ENCODE measurements around the gene LLGL2.
"Not testable (repeated sequence)": the region's sequence is repeated elsewhere in the genome, so short reads cannot be mapped to it uniquely, and the experiment has no call there.

Gene LLGL2

DNA sequence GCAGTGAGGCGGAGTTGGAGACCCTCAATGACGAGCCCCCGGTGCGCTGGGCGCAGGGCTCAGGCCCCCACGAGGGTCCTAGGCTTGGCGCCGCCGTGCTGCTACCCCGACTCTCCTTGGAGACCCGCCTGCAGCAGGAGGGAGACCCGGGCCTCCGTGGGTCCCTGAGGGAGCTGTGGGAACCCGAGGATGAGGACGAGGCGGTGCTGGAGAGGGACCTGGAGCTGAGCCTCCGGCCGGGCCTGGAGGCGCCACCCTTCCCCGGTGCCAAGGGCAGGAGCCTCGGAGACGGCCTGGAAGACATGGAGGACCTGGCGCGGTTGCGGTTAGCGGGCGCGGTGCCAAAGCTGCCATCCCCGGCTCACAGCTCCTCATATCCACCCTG is 64.4 kb downstream of the LLGL2 start:
- no peak for DNase-seq (ENCODE audit: low read depth in 1 of 2, low spot score in 1 of 2)

DNA sequence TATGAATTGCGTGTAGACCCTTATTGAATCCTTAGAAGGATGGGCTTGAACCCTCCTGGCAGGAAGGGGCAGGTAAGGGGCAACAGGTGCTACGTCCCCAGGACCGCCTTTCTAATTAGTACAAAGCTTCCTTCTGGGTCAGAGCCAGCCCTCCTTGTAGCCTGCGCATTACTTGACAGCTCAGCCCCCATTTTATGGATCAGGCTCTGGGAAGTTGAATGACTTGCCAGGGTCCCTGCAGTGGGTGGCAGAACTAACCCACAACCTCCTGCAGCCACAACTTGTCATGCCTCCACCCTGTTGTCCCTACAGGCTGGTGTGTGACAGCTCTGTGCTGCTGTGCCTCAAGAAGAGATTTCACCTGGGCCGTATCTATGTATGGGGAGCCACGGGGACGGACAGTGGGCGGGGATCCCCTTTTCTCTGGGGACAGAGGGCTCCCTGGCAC is 64.8 kb downstream of the LLGL2 start:
- DNase-seq (ENCODE audit: low read depth in 1 of 2, low spot score in 1 of 2) = no peak

DNA sequence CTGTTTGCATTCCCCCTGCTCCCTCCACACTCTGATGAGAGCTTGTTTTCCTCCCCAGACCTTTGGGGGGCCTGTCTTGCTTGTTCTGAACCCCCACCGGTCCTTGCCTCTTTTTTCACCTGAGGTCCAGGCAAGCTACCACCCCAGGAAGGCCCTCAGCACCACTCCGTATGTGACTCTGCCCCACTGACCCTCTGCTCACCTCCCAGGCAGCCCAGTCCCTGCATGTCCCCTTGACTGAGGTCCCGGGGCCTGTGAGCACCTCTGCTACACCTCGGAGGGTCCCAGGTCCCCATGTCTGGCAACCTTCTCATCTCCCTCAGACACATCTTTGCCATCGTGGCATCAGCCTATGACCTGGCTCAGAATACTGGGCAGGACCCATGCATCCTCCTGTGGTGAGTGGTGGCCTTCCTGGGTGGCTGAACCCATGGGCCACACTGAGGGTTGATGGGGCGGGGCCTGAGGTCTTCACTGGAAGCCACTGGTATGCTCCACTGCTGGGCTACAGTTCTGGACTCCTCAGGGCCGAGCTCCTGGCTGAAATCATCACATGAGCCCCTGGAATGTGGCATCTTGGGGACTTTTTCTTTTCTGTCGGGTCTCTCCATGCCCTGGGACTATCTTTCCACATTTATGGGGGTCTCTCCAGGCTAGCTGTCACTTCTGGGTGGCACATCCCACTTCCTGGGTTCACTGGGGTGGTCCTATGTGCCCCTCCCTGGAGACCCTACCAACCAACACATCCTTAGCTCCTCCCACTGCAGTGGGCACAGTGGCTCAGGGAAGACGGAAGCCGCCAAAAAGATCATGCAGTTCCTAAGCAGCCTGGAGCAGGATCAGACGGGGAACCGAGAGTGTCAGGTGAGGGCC is 65.6 kb downstream of the LLGL2 start:
- DNase-seq (ENCODE audit: low read depth in 1 of 2, low spot score in 1 of 2) = no peak

DNA sequence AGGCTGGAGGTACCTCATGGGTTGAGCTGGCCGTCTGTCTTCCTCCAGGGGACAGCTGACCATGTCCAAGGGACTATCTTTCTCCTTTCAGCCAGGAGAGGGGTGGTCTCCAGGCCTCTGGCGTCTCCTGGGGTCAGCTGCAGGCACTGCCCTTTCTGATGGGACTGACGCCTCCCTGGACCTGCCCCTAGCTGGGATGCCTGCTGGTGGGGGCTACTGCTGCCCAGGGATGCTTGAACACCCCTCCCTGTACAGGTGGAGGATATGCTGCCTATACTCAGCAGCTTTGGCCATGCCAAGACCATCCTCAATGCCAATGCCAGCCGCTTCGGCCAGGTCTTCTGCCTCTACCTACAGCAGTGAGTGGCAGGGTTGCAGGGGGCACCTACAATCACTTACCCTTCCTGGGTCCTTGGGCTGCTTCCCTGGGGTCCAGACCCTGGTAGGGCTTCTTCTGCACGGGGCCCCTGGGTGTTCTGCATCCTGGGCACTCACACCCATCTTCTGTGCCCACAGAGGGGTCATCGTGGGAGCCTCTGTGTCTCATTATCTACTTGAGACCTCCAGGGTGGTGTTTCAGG is 66.3 kb downstream of the LLGL2 start:
- DNase-seq (ENCODE audit: low read depth in 1 of 2, low spot score in 1 of 2) = no peak

DNA sequence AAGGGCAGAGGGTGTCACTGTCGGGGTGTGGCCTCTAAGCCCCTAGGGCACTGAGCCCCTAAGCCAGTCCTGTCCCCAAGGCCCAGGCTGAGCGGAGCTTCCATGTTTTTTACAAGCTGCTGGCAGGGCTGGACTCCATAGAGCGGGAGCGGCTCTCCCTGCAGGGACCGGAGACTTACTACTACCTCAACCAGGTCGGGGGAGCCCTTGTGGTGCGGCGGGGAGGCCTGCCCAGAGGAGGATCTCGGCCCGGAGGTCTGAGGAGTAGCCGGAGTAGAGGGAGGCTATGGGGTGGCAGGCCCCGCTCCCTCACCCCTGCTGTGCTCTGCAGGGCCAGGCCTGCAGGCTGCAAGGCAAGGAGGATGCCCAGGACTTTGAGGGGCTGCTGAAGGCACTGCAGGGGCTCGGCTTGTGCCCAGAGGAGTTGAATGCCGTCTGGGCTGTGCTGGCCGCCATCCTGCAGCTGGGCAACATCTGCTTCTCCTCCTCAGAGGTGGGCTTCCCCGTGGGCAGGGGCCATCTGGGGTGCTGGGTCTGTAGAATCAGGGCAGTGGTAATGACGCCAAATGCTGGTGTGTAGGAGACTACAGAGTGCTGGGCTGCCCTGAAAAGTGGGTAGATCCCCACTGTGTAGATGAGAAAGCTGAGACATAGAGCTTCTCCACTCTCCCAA is 67.0 kb downstream of the LLGL2 start:
- no peak for DNase-seq (ENCODE audit: low read depth in 1 of 2, low spot score in 1 of 2)

DNA sequence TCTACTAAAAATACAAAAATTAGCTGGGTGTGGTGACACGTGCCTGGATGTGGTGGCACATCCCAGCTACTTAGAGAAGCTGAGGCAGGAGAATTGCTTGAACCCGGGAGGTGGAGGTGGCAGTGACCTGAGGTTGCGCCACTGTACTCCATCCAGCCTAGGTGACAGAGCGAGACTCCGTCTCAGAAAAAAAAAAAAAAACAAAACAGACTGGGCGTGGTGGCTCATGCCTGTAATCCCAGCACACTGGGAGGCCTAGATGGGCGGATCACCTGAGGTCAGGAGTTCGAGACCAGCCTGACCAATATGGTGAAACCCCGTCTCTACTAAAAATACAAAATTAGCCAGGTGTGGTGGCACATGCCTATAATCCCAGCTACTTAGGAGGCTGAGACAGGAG is 67.9 kb downstream of the LLGL2 start:
- DNase-seq (ENCODE audit: low read depth in 1 of 2, low spot score in 1 of 2) = not testable (repeated sequence)

DNA sequence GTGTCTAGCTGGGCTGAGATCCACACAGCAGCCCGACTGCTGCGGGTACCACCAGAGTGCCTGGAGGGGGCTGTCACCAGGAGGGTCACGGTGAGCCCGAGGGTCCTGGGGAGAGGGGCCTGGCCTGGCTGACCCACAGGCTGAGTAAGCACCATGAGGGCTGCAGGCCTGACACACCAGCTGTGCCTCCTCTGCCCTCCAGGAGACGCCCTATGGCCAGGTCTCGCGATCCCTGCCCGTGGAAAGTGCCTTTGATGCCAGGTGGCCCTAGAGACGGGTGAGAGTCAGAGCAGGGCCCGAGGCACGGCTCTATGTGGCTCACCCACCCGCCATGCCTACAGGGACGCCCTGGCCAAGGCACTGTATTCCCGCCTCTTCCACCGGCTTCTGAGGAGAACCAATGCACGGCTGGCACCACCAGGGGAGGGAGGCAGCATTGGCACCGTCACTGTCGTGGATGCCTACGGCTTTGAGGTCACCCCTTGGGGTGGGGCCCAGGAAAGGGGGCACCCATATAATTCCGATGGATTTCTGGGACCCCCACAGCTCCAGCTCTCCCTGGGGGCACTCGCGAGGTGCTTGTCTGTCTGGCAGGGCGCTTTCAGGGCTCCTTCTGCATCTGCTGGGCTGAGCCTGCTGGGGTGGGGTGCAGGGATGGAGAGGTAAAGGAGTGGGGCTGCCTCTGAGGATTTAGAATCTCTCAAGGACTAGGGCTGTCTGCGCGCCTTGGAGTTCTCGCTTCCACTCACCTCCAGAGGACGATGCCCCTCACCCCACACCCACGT is 69.2 kb downstream of the LLGL2 start:
- no peak for DNase-seq (ENCODE audit: low read depth in 1 of 2, low spot score in 1 of 2)

DNA sequence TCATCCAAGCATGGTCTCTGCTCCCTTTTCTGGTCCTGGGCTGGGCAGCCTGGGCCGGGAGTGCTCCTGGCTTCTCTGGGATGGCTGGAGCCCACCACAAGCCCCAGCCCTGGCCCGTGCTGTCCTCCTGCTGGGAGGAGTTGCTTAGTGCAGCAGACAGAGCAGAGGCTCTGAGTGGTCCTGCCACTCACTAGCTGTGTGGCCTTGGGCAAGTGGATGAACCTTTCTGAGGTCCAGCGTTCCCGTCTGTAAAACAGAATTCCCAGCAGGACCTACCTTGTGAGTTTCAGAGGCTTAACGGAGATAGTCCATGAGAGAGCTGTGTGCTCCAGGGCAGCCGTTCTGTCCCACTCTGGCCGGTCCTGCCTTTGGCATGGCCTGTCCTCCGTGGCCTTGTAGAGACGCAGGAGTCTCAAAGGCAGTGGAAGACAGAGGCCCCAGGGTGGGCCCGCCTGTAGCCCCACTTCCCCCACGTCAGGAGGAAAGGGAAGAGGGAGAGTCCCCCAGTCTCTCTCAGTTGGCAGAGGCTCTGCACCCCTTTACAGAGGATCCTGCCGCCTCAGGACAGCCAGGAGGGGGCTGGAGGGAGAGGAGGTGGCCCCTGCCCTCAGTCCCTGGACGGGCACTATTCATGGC is 69.9 kb downstream of the LLGL2 start:
- DNase-seq (ENCODE audit: low read depth in 1 of 2, low spot score in 1 of 2) = no peak

DNA sequence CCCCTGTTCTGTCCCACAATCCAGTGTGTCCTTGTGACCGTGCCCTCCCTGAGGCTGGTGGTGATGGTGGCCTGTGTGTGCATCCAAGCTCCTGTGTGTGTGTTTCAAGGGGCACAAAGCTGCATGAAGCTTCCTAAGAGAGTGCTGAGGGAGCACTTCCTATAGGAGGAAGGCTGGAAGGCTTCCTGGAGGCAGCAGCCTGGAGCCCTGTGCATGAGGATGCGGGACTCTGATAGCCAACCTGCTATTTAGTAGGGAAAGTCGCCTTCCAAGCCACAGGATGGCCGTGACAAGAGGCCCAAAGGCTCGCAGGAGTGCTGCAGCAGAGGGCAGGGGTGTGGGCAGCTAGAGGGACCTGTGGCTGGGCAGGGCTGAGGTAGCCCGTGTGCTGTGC is 70.4 kb downstream of the LLGL2 start:
- DNase-seq (ENCODE audit: low read depth in 1 of 2, low spot score in 1 of 2) = no peak

DNA sequence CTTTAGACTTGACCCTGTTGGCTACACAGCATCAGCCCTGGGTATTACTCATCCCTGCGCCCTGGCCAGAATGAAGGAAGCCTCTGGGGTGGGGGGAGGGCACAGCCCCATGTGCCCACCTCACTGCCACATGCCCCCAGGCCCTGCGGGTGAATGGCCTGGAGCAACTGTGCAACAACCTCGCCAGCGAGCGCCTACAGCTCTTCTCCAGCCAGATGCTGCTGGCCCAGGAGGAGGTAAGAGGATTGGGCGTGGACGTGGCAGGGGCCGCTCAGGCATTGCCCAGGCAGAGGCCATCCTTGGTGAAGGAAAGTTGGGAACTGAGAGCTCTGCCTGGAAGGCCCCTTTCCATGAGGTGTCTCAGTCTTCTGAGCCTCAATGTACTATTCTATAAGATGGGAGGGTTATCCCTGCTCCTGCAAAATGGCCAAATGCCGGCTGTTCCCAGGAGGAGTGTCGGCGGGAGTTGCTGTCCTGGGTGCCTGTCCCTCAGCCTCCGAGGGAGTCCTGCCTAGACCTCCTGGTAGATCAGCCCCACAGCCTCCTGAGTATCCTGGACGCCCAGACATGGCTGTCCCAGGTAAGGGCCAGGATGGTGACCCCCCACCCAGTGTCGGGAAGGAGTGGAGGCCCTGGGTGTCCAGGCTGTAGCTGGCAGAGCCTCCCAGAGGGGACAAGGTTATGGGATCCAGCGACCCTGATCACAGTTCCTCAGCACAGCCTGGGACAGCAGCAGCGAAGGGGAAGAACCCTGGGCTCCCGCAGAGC is 71.0 kb downstream of the LLGL2 start:
- DNase-seq (ENCODE audit: low read depth in 1 of 2, low spot score in 1 of 2) = no peak

DNA sequence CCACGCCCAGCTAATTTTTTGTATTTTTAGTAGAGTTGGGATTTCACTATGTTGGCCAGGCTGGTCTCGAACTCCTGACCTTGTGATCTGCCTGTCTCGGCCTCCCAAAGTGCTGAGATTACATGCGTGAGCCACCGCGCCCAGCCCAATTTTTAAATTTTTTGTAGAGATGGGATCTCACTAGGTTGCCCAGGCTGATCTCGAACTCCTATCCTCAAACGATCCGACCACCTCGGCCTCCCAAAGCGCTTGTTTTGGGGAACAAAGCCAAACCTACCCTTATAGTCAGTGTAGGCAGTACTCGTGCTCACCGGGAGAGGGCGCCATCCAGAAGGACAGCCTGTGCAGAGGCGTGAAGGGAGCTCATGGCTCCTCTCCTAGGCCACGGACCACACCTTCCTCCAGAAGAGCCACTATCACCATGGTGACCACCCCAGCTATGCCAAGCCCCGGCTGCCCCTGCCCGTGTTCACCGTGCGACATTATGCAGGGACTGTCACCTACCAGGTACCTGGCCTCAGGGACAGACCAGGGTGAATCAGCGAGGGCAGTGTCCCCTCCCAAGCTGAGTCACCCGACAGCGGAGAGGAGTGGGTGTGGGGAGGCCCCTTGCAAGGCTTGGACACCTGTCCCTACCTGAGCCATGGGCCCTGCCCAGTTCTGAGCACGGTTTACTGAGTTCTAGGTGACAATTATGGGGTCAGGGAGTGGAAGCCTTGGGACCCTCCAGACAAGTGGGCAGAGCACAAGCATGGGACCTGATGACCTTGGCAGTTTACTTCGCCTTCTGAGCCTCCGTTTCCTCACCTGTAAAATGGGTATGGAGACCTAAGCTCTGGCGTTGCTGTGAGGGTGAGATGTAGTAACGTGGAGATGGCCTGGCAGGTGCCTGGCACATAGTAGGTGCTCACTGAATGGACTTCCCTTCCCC is 75.8 kb downstream of the LLGL2 start:
- DNase-seq (ENCODE audit: low read depth in 1 of 2, low spot score in 1 of 2) = peak; percentile 29 to 40

DNA sequence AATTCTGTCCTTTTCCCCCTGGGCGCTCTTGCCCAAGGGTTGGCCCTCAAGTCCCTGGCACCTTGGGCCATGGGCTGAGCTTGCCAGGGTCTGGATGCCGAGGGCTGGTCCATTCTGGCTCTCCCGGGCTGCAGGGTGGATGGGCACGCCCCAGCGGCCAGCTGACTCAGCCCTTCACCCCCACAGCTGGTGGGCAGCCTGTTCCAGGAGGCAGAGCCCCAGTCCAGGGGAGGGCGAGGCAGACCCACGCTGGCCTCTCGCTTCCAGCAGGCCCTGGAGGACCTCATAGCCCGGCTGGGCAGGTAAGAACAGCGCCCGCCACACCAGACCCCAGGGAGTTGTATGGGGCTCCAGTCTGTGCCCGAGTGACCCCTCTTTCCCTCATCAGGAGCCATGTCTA is 77.1 kb downstream of the LLGL2 start:
- DNase-seq (ENCODE audit: low read depth in 1 of 2, low spot score in 1 of 2) = no peak

DNA sequence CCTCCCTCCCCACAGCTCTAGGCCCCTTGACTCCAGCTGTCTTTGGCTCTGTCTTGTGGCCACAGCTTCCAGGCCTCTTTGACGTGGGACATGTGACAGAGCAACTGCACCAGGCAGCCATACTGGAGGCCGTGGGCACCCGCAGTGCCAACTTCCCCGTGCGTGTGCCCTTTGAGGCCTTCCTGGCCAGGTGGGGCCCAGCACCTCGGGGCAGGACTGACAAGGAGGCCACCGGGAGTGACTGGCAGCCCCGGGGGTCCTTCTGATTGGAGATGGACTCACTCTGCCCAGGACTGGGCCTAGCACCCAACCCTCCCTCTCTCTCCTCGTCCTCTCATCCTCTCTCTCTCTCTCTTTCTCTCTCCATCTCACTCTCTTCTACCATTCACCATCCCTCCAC is 77.6 kb downstream of the LLGL2 start:
- DNase-seq (ENCODE audit: low read depth in 1 of 2, low spot score in 1 of 2) = no peak

DNA sequence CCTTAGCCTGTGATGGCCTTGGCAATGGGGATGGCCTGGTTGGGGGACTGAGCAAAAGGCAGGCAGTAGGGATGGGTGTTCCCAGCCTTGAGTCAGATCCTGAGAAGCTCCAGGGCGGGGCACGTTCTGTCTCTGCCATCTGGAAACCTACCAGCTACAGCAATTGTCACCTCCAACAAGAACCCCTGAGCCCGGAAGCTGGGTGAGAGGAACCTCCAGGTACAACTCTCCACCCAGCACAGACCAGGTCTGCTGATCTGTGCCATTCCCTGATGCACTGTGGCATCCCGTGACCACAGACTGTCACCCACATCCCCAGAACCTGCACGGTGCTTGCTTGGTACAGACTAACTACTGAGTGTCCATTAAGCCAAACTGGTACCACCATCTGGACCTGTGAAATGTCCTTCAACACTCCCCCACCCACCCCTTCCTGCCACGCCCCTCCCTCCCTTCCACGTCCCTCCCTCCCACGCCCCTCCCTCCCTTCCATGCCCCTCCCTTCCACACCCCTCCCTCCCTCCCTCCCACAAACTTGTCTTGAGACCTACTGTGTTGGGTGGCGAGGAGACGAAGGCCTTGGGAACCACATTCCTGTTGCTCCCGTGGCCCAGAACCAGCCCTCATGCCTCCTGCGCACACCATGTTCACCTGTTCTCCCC is 78.7 kb downstream of the LLGL2 start:
- DNase-seq (ENCODE audit: low read depth in 1 of 2, low spot score in 1 of 2) = no peak

DNA sequence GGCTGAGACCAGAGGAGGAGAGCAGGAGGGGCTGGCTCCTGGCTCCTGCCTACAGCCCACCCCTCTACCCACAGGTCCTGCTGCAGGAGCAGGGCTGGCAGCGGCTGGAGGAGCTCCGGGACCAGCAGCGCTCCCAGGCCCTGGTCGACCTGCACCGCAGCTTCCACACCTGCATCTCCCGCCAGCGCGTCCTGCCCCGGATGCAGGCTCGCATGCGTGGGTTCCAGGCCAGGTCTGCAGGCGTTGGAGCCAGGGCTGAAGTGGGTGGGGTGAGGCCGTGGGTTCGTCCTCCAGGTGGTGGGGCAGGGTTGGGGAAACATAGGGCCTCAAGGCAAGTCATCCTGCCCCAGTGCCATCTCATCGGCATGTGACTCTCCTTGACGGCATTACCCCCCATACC is 80.3 kb downstream of the LLGL2 start:
- no peak for DNase-seq (ENCODE audit: low read depth in 1 of 2, low spot score in 1 of 2)

DNA sequence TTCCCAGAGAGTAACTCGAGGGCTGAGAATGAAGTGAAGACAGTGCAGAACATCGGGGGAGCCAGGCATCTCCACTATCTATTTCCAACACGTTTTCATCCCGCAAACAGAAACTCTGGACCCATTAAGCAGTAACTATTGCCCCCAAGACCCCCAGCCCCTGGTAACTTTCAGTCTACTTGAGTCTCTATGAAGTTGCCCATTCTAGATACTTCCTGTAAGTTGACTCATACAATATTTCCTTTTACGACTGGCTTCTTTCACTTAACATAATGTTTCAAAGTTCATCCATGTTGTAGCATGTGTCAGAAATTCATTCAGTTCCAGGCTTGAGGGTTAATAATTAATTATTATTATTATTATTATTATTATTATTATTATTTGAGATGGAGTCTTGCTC is 81.6 kb downstream of the LLGL2 start:
- no peak for DNase-seq (ENCODE audit: low read depth in 1 of 2, low spot score in 1 of 2)

DNA sequence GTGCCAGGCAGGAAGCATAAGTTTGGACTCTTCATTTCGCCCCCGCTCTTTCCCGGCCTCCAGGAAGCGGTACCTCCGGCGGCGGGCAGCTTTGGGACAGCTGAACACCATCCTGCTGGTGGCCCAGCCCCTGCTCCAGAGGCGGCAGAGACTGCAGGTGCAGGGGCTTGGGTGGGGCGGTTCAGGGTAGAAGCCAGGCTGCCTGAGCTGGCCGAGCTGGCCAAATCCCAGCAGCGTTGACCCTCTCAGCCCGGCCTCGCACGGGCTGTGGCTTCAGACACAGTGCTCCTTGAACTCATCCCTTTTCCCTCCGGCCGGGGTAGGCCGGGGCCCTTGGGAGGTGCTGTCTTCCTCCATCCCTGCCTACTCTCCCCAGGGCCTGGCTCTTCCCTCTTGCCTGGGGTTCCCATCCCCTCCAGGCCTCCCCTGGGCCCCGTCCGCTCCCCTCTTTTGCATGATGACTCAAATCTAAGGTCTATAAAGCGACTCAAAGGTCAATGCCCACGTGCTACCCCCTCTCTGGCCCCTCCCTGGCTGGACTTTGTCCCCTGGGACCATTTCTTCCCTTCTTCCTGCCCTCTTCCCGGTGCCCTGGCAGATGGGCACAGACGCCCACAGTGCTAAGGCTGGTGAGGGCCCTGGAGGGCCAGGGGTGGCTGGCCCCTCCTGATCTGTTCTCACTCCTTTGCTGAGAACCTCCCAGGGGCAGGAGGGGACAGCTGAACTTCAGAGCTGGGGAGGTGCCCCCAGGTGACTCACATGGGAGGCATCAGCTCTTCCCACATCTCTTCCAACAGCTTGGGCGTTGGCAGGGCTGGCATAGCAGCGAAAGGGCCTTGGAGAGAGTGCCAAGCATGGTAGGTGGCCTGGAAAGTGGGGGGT is 84.8 kb downstream of the LLGL2 start:
- DNase-seq (ENCODE audit: low read depth in 1 of 2, low spot score in 1 of 2) = no peak
